ENCODE results near the gene DYNLT4. TPM values are rescaled to one million over a fixed set of nuclear protein-coding genes. Genes with fewer than 3 reads are reported as not detected.

Gene DYNLT4
- total and polyA plus RNA-seq, 2 of the 13 experiments (the other 11 are each of a cell fraction or from before 2014, with no cell fraction given), result 0.77 TPM; not detected in 1

DNA sequence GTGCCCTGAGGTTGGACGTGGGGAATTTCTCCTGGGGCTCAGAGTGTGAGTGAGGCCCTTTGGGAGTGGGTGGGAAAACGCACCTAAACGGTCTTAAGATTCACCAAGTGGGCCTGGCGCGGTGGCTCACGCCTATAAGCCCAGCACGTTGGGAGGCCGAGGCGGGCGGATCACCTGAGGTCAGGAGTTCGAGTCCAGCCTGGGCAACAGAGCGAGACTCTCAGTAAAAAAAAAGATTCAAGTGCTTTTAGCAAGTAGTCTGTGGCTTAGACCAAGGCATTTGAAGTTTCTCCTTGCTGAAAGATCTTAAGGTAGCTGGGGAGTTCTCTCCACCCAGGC, 30.5 kb downstream of the DYNLT4 start (continued):
- TF ChIP-seq, protein P1, sequence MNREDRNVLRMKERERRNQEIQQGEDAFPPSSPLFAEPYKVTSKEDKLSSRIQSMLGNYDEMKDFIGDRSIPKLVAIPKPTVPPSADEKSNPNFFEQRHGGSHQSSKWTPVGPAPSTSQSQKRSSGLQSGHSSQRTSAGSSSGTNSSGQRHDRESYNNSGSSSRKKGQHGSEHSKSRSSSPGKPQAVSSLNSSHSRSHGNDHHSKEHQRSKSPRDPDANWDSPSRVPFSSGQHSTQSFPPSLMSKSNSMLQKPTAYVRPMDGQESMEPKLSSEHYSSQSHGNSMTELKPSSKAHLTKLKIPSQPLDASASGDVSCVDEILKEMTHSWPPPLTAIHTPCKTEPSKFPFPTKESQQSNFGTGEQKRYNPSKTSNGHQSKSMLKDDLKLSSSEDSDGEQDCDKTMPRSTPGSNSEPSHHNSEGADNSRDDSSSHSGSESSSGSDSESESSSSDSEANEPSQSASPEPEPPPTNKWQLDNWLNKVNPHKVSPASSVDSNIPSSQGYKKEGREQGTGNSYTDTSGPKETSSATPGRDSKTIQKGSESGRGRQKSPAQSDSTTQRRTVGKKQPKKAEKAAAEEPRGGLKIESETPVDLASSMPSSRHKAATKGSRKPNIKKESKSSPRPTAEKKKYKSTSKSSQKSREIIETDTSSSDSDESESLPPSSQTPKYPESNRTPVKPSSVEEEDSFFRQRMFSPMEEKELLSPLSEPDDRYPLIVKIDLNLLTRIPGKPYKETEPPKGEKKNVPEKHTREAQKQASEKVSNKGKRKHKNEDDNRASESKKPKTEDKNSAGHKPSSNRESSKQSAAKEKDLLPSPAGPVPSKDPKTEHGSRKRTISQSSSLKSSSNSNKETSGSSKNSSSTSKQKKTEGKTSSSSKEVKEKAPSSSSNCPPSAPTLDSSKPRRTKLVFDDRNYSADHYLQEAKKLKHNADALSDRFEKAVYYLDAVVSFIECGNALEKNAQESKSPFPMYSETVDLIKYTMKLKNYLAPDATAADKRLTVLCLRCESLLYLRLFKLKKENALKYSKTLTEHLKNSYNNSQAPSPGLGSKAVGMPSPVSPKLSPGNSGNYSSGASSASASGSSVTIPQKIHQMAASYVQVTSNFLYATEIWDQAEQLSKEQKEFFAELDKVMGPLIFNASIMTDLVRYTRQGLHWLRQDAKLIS (CRISPR knock-in tag; IDR thresholded peaks at IDR 0.05), result 0 out of 2 replicates have a peak, but pooled peaks have one; percentile 62
- TF ChIP-seq MYPOP (CRISPR knock-in tag; IDR thresholded peaks at IDR 0.05), result peak; percentile 35; the same call in 1 of the 2 replicates
- 0 out of 2 replicates have a peak, but pooled peaks have one; percentile 5 for TF ChIP-seq SSRP1 (CRISPR knock-in tag; IDR thresholded peaks at IDR 0.05)
- TF ChIP-seq, protein P2, sequence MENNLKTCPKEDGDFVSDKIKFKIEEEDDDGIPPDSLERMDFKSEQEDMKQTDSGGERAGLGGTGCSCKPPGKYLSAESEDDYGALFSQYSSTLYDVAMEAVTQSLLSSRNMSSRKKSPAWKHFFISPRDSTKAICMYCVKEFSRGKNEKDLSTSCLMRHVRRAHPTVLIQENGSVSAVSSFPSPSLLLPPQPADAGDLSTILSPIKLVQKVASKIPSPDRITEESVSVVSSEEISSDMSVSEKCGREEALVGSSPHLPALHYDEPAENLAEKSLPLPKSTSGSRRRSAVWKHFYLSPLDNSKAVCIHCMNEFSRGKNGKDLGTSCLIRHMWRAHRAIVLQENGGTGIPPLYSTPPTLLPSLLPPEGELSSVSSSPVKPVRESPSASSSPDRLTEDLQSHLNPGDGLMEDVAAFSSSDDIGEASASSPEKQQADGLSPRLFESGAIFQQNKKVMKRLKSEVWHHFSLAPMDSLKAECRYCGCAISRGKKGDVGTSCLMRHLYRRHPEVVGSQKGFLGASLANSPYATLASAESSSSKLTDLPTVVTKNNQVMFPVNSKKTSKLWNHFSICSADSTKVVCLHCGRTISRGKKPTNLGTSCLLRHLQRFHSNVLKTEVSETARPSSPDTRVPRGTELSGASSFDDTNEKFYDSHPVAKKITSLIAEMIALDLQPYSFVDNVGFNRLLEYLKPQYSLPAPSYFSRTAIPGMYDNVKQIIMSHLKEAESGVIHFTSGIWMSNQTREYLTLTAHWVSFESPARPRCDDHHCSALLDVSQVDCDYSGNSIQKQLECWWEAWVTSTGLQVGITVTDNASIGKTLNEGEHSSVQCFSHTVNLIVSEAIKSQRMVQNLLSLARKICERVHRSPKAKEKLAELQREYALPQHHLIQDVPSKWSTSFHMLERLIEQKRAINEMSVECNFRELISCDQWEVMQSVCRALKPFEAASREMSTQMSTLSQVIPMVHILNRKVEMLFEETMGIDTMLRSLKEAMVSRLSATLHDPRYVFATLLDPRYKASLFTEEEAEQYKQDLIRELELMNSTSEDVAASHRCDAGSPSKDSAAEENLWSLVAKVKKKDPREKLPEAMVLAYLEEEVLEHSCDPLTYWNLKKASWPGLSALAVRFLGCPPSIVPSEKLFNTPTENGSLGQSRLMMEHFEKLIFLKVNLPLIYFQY (CRISPR knock-in tag; IDR thresholded peaks at IDR 0.05; ENCODE audit: borderline replicate concordance), result no peak
- TF ChIP-seq ZNF629 (CRISPR knock-in tag; conservative IDR thresholded peaks at IDR 0.05), result no peak
